ENCODE results near the gene S100A1.

- no peak for TF ChIP-seq EP300 (IDR thresholded peaks at IDR 0.05; ENCODE audit: borderline replicate concordance in 1 of 2, low read depth in 2 of 2, low read length in 2 of 2)
- TF ChIP-seq POLR2AphosphoS5 (IDR thresholded peaks at IDR 0.05; ENCODE audit: low read depth, low read length) = no peak
- TF ChIP-seq TAF7 (optimal IDR thresholded peaks at IDR 0.05; ENCODE audit: borderline replicate concordance, low read depth, low read length) = no peak
- TF ChIP-seq SUZ12 (IDR thresholded peaks at IDR 0.05; ENCODE audit: low read length) = no peak
- TF ChIP-seq CBX8 (IDR thresholded peaks at IDR 0.05; ENCODE audit: borderline replicate concordance, low read depth, low read length) = no peak
- TF ChIP-seq TAF1 (IDR thresholded peaks at IDR 0.05; ENCODE audit: low read depth, low read length) = no peak
- no peak for TF ChIP-seq EZH2 (IDR thresholded peaks at IDR 0.05; ENCODE audit: low read depth, low read length, severe bottlenecking)
- TF ChIP-seq, protein P1, sequence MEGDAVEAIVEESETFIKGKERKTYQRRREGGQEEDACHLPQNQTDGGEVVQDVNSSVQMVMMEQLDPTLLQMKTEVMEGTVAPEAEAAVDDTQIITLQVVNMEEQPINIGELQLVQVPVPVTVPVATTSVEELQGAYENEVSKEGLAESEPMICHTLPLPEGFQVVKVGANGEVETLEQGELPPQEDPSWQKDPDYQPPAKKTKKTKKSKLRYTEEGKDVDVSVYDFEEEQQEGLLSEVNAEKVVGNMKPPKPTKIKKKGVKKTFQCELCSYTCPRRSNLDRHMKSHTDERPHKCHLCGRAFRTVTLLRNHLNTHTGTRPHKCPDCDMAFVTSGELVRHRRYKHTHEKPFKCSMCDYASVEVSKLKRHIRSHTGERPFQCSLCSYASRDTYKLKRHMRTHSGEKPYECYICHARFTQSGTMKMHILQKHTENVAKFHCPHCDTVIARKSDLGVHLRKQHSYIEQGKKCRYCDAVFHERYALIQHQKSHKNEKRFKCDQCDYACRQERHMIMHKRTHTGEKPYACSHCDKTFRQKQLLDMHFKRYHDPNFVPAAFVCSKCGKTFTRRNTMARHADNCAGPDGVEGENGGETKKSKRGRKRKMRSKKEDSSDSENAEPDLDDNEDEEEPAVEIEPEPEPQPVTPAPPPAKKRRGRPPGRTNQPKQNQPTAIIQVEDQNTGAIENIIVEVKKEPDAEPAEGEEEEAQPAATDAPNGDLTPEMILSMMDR (IDR thresholded peaks at IDR 0.05; ENCODE audit: control extremely low read depth in 1 of 3, insufficient read depth in 1 of 3, low read depth in 1 of 3, low read length in 3 of 3) = no peak
- TF ChIP-seq MAFK (IDR thresholded peaks at IDR 0.05; ENCODE audit: low read depth, low read length) = no peak
Observed at GRCh38 chr1:153631047-153632022, 3.1 kb downstream of the S100A1 start.

All from H1 (cell line).